Testis (tissue), 2 donors: Measurements from ENCODE around the gene OR2T5.
"Not testable (repeated sequence)": the region's sequence is repeated elsewhere in the genome, so short reads cannot be mapped to it uniquely, and the experiment has no call there.

Experiments
- POLR2A ChIP-seq: fragments of 450-650 bp; IDR thresholded peaks from one replicate; pipeline ENCODE4 v1.6.1; 2017; ENCODE audit warnings: antibody characterized with exemption, mild to moderate bottlenecking, moderate library complexity
- TF ChIP-seq, protein P1 (sequence below), 3 experiments: fragments of 450-650 bp in 2 of 3; fragments of 200-600 bp in 1 of 3; sonication (generic) in 1 of 3; IDR thresholded peaks; one replicate each; pipeline ENCODE4 v1.5.1; 2016 to 2019; ENCODE audit warnings: antibody characterized with exemption in 3 of 3, mild to moderate bottlenecking in 2 of 3, moderate library complexity in 1 of 3

DNA sequence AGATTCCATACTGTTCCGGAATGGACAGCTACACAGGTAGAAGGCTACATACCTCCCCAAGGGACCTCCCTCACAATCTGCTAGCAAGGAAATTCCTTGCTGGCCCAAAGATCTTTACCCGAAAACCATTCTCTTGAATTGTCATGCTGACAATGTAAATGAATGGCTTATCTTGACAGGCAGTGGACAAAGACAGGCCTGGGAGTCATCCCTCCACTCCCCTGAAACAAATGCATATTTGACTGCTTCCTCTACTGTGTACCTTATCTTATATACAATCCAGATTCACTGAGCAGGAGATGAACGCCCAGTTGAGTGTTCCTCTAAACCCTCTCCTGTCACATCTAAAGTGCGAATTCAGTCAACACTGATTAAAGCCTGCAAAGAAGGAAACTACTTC is 43.8 kb upstream of the OR2T5 start:
- TF ChIP-seq, protein P1, sequence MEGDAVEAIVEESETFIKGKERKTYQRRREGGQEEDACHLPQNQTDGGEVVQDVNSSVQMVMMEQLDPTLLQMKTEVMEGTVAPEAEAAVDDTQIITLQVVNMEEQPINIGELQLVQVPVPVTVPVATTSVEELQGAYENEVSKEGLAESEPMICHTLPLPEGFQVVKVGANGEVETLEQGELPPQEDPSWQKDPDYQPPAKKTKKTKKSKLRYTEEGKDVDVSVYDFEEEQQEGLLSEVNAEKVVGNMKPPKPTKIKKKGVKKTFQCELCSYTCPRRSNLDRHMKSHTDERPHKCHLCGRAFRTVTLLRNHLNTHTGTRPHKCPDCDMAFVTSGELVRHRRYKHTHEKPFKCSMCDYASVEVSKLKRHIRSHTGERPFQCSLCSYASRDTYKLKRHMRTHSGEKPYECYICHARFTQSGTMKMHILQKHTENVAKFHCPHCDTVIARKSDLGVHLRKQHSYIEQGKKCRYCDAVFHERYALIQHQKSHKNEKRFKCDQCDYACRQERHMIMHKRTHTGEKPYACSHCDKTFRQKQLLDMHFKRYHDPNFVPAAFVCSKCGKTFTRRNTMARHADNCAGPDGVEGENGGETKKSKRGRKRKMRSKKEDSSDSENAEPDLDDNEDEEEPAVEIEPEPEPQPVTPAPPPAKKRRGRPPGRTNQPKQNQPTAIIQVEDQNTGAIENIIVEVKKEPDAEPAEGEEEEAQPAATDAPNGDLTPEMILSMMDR (IDR thresholded peaks at IDR 0.05), result not testable (repeated sequence)
- TF ChIP-seq POLR2A, result not testable (repeated sequence)
